NOMO-1 (cell line): ENCODE measurements around the gene UTP20.

Experiments
- DNase-seq, 2 experiments: peaks; one replicate each; lab custom pipeline; 2025; ENCODE audit not compliant: unreplicated experiment in 2 of 2; lab: John Stamatoyannopoulos, UW

Gene UTP20

DNA sequence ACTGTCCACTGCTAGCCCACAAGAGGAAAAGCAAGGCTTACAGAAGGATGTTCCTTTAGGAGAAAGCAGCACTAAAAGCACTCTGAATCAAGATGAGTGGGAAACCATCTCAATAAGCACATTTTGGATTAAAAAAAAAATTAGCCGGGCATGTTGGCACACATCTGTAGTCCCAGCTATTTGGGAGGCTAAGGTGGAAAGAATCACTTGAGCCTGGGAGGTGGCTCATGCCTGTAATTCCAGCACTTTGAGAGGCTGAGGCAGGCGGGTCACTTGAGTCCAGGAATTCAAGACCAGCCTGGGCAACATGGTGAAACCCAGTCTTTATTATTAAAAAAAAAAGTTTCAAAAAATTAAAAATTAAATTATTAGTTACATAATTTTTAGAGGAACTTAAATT is 144.7 kb downstream of the UTP20 start:
- no peak for DNase-seq

- DNase-seq, result peak; percentile 28 to 83
These were observed 150.6 kb downstream of the UTP20 start for GRCh38 chr12:101430456-101430855.

DNA sequence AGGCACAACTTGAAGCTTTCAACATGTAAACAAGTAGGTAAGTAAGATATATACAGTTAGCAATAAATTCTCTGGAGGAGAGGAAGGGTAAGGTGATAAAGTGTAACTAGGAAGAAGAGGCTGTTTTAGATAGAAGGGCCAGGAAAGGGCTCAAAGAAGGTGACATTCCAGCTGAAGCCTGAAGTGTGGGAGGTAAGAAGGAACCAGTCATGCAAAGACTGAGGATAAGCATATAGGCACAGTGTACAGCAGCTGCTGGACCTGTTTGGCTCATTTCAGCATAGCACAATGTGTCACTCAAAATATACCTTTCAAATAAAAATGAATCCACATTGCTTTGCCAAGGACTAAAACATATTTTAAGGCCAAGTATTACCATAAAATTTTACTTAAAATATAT is 156.2 kb downstream of the UTP20 start:
- no peak for DNase-seq
